ENCODE measurements around the gene RSPH4A. TPM values are rescaled to one million over a fixed set of nuclear protein-coding genes. Genes with fewer than 3 reads are reported as not detected.

RSPH4A gene
- total and polyA plus RNA-seq, 2 experiments from 2014 or later = 0.46 to 0.83 TPM

DNA sequence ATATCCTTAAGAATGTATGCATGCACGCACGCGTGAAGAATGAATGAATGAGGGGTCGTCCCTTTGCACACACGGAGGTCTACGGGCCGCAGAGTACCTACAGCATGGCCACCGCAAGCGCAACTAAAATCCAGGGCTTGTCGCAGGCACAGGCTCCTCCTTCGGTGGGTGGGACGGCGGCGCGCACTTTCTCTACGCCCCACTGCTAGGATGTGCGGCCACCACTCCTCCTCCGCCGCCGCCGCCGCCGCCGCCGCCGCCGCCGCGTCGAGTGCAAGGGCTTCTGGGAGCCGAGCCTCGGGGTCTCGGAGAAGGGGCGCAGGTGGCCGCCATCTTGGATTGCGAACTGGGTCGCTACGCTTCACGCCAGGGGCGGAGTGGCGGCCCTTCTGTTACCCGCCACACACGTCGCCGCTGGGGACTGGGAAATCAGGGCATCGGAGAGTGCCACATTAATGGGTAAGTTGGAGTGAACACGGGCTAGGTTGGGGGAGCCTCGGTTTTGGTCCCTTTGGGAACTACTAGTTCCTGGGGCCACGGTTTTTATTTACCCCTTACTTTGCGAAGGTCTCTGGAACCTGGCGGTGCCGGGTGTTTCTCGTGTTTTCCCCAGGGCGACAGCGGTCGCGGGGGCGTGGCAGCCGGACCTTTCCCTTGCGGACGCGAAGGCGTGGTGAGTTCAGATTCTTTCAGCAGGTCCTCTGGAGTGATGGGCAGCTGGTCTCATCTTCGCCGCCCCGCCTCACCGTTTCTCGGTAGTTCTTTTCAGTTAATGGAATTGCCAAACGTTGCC is 64.8 kb downstream of the RSPH4A start, which contains the start of gene KPNA5:
Gene KPNA5, plus strand, starts transcription at position 332 of the 793 bp plus-strand sequence. Its CDS starts 124 bp downstream, at position 456.
- H3K9me3 ChIP-seq (ENCODE audit: low read depth) = no peaks in the 10 kb centered on the region
- peak within 1 kb of the TSS; percentile 99 for H2AFZ ChIP-seq
- under 1% methylated on average over 56 of the region's 69 CpGs for WGBS (ENCODE audit: low lambda C conversion rate, missing lambda C conversion rate)
- H3K4me1 ChIP-seq (ENCODE audit: insufficient read depth) = peaks cover 3% of the 10 kb centered on the region
- H3K79me2 ChIP-seq = peaks cover 42% of the 10 kb centered on the region
- H3K4me3 ChIP-seq = peak within 1 kb of the TSS; percentile 55
- H3K4me2 ChIP-seq = peak within 1 kb of the TSS; percentile 86
- no peaks in the 10 kb centered on the region for H3K9me2 ChIP-seq (replicated peaks; ENCODE audit: insufficient read depth)
- H3K27me3 ChIP-seq = no peaks in the 10 kb centered on the region
- H4K20me1 ChIP-seq (ENCODE audit: insufficient read depth, poor library complexity, severe bottlenecking) = peaks cover 5% of the 10 kb centered on the region
- peak within 1 kb of the TSS; percentile 93 for H3K27ac ChIP-seq
- H3K36me3 ChIP-seq (replicated peaks; ENCODE audit: insufficient read depth, low read depth) = no peaks in the 10 kb centered on the region
- DNase-seq (ENCODE audit: low spot score) = peak; percentile 95
- TF ChIP-seq EZH2phosphoT487 (IDR thresholded peaks at IDR 0.05; ENCODE audit: low read depth, severe bottlenecking, unreplicated experiment) (no peak), EZH2 (IDR thresholded peaks at IDR 0.05; ENCODE audit: borderline replicate concordance) (no peak)
- TF ChIP-seq, protein P1, sequence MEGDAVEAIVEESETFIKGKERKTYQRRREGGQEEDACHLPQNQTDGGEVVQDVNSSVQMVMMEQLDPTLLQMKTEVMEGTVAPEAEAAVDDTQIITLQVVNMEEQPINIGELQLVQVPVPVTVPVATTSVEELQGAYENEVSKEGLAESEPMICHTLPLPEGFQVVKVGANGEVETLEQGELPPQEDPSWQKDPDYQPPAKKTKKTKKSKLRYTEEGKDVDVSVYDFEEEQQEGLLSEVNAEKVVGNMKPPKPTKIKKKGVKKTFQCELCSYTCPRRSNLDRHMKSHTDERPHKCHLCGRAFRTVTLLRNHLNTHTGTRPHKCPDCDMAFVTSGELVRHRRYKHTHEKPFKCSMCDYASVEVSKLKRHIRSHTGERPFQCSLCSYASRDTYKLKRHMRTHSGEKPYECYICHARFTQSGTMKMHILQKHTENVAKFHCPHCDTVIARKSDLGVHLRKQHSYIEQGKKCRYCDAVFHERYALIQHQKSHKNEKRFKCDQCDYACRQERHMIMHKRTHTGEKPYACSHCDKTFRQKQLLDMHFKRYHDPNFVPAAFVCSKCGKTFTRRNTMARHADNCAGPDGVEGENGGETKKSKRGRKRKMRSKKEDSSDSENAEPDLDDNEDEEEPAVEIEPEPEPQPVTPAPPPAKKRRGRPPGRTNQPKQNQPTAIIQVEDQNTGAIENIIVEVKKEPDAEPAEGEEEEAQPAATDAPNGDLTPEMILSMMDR (IDR thresholded peaks at IDR 0.05; ENCODE audit: poor library complexity) = no peak

DNA sequence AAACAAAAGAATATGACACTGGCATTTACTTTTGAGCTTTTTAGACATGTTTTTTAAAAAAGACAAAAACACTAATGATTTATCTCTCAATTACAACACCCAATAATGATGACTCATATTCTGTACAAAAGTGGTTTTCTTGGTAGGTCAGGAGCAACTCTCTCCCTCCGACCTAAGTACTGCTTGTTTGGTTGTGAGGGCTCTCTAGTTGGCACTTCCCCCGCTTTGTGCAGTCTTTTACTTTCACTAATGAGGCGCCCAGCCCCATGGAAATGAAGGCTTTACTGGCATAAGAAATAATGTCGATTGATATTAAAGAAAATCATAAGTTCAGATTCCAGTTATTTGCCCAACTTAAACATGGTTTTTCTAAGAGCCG is 66.0 kb downstream of the RSPH4A start:
- Histone ChIP-seq H3K9me2 (replicated peaks; ENCODE audit: insufficient read depth) (no peaks in the 10 kb centered on the region), H3K27ac (peak overlapping the region; percentile 93), H3K79me2 (peaks cover 54% of the 10 kb centered on the region), H3K4me2 (peak overlapping the region; percentile 86), H3K36me3 (replicated peaks; ENCODE audit: insufficient read depth, low read depth) (no peaks in the 10 kb centered on the region), H3K9me3 (ENCODE audit: low read depth) (no peaks in the 10 kb centered on the region), H3K4me3 (peak overlapping the region; percentile 55), H2AFZ (peak overlapping the region; percentile 91), H4K20me1 (ENCODE audit: insufficient read depth, poor library complexity, severe bottlenecking) (peaks cover 18% of the 10 kb centered on the region), H3K4me1 (ENCODE audit: insufficient read depth) (peaks cover 3% of the 10 kb centered on the region), H3K27me3 (no peaks in the 10 kb centered on the region)
- 48% methylated on average over 5 of the region's 5 CpGs for WGBS (ENCODE audit: low lambda C conversion rate, missing lambda C conversion rate)
- DNase-seq (ENCODE audit: low spot score) = peak; percentile 26
- no peak for TF ChIP-seq EZH2 (IDR thresholded peaks at IDR 0.05; ENCODE audit: borderline replicate concordance)
- TF ChIP-seq EZH2phosphoT487 (IDR thresholded peaks at IDR 0.05; ENCODE audit: low read depth, severe bottlenecking, unreplicated experiment) = no peak
- TF ChIP-seq, protein P1 (IDR thresholded peaks at IDR 0.05; ENCODE audit: poor library complexity) = no peak

Other genes with a start within 250 kb of the RSPH4A start
- 36.9 and 45.0 TPM in 2 replicates for gene DSE, start 245.5 kb upstream of the RSPH4A start, total RNA-seq
- gene DSE, start 245.5 kb upstream of the RSPH4A start, polyA plus RNA-seq = 19.9 and 22.4 TPM in 2 replicates
- gene CALHM6, start 155.1 kb upstream of the RSPH4A start, total RNA-seq = 0.83 TPM in 1 of 2 replicates, not detected in the other
- gene CALHM6, start 155.1 kb upstream of the RSPH4A start, polyA plus RNA-seq = 0.43 and 0.50 TPM in 2 replicates
- gene CALHM5, start 104.8 kb upstream of the RSPH4A start, total RNA-seq = 1.2 and 1.7 TPM in 2 replicates
- gene CALHM5, start 104.8 kb upstream of the RSPH4A start, polyA plus RNA-seq = 0.46 and 0.62 TPM in 2 replicates
- 0.40 TPM in 1 of 2 replicates, not detected in the other for gene TRAPPC3L, start 70.8 kb upstream of the RSPH4A start, total RNA-seq
- gene TRAPPC3L, start 70.8 kb upstream of the RSPH4A start, polyA plus RNA-seq = 1.2 TPM in 1 of 2 replicates, not detected in the other
- not detected in 2 replicates for gene CALHM4, start 62.7 kb upstream of the RSPH4A start, total RNA-seq
- gene CALHM4, start 62.7 kb upstream of the RSPH4A start, polyA plus RNA-seq = not detected in 2 replicates
- gene RWDD1, start 45.0 kb upstream of the RSPH4A start, total RNA-seq = 41.0 and 54.1 TPM in 2 replicates
- gene RWDD1, start 45.0 kb upstream of the RSPH4A start, polyA plus RNA-seq = 43.3 and 48.8 TPM in 2 replicates
- gene ZUP1, start 52.3 kb downstream of the RSPH4A start, total RNA-seq = 17.0 and 20.4 TPM in 2 replicates
- 6.3 and 10.1 TPM in 2 replicates for gene ZUP1, start 52.3 kb downstream of the RSPH4A start, polyA plus RNA-seq
- 14.8 and 20.5 TPM in 2 replicates for gene KPNA5, start 64.7 kb downstream of the RSPH4A start, total RNA-seq
- 5.4 and 6.7 TPM in 2 replicates for gene KPNA5, start 64.7 kb downstream of the RSPH4A start, polyA plus RNA-seq
- gene FAM162B, start 149.2 kb downstream of the RSPH4A start, total RNA-seq = 4.5 and 8.0 TPM in 2 replicates
- 3.2 and 4.9 TPM in 2 replicates for gene FAM162B, start 149.2 kb downstream of the RSPH4A start, polyA plus RNA-seq
- gene GPRC6A, start 212.6 kb downstream of the RSPH4A start, total RNA-seq = 2.8 TPM in 2 replicates
- 0.36 and 0.80 TPM in 2 replicates for gene GPRC6A, start 212.6 kb downstream of the RSPH4A start, polyA plus RNA-seq

Measured in hepatocyte (in vitro differentiated cells).